ENCODE data around the gene ARHGEF33. TPM values are rescaled to one million over a fixed set of nuclear protein-coding genes. Genes with fewer than 3 reads are reported as not detected.

The ARHGEF33 gene
- total RNA-seq, 3 donors from 2014 or later (not counting 1 experiment from before 2014, with no cell fraction given): 0.27 TPM; not detected in 2

- no peak for DNase-seq
- WGBS (ENCODE audit: insufficient coverage): 81% methylated on average over 4 of the region's 4 CpGs
- H3K27ac Mint-ChIP-seq: no peak overlapping the region
- peaks cover 7 to 17% of the 10 kb centered on the region in 2 donors for H3K27me3 Mint-ChIP-seq (ENCODE audit: low read depth in 2 of 2)
- no peak for ATAC-seq
- Histone ChIP-seq H3K4me3 (ENCODE audit: low read length) (no peak overlapping the region), H3K27ac (ENCODE audit: low read length) (no peak overlapping the region), H3K27me3 (ENCODE audit: control insufficient read depth, insufficient read depth, low read length) (no peaks in the 10 kb centered on the region), H3K9me3 (ENCODE audit: control insufficient read depth, insufficient read depth, low read length) (no peaks in the 10 kb centered on the region), H3K36me3 (ENCODE audit: control insufficient read depth, insufficient read depth, low read length) (no peaks in the 10 kb centered on the region), H3K4me1 (ENCODE audit: control insufficient read depth, insufficient read depth, low read length) (no peaks in the 10 kb centered on the region)
- H3K36me3 Mint-ChIP-seq: no peaks in the 10 kb centered on the region
- H3K4me3 Mint-ChIP-seq: no peak overlapping the region
- no peaks in the 10 kb centered on the region for H3K9me3 Mint-ChIP-seq
- intact Hi-C loops (cut with micrococcal nuclease): no loop called here
- no peak for TF ChIP-seq CTCF (IDR thresholded peaks at IDR 0.05)
- H3K4me1 Mint-ChIP-seq: no peaks in the 10 kb centered on the region
Measured at GRCh38 chr2:38948995-38949394, 59.3 kb downstream of the ARHGEF33 start.

- Mint-ChIP-seq H3K36me3 (no peaks in the 10 kb centered on the region), H3K4me3 (no peak overlapping the region), H3K27ac (no peak overlapping the region), H3K27me3 (ENCODE audit: low read depth in 2 of 2) (peaks cover 10 to 30% of the 10 kb centered on the region in 2 donors), H3K4me1 (no peaks in the 10 kb centered on the region), H3K9me3 (no peaks in the 10 kb centered on the region)
- Histone ChIP-seq H3K27ac (ENCODE audit: low read length) (no peak overlapping the region), H3K9me3 (ENCODE audit: control insufficient read depth, insufficient read depth, low read length) (no peaks in the 10 kb centered on the region), H3K4me3 (ENCODE audit: low read length) (no peak overlapping the region), H3K4me1 (ENCODE audit: control insufficient read depth, insufficient read depth, low read length) (no peaks in the 10 kb centered on the region), H3K27me3 (ENCODE audit: control insufficient read depth, insufficient read depth, low read length) (no peaks in the 10 kb centered on the region), H3K36me3 (ENCODE audit: control insufficient read depth, insufficient read depth, low read length) (no peaks in the 10 kb centered on the region)
- DNase-seq (no peak), ATAC-seq (no peak)
- no peak for TF ChIP-seq CTCF (IDR thresholded peaks at IDR 0.05)
- intact Hi-C loops (cut with micrococcal nuclease): no loop called here
Measured at GRCh38 chr2:38951766-38952165, 62.1 kb downstream of the ARHGEF33 start.

- ATAC-seq: no peak
- intact Hi-C loops (cut with micrococcal nuclease): no loop called here
- no peak for DNase-seq
- no peak overlapping the region for H3K4me3 ChIP-seq (ENCODE audit: low read length)
- H3K4me3 Mint-ChIP-seq: no peak overlapping the region
- H3K9me3 Mint-ChIP-seq: no peaks in the 10 kb centered on the region
- H3K27ac ChIP-seq (ENCODE audit: low read length): no peak overlapping the region
- no peak for TF ChIP-seq CTCF (IDR thresholded peaks at IDR 0.05)
- H3K9me3 ChIP-seq (ENCODE audit: control insufficient read depth, insufficient read depth, low read length): no peaks in the 10 kb centered on the region
- H3K27me3 ChIP-seq (ENCODE audit: control insufficient read depth, insufficient read depth, low read length): peaks cover 3% of the 10 kb centered on the region
- H3K36me3 ChIP-seq (ENCODE audit: control insufficient read depth, insufficient read depth, low read length): no peaks in the 10 kb centered on the region
- H3K36me3 Mint-ChIP-seq: no peaks in the 10 kb centered on the region
- WGBS (ENCODE audit: insufficient coverage): 93% methylated on average over 4 of the region's 5 CpGs
- H3K4me1 Mint-ChIP-seq: no peaks in the 10 kb centered on the region
- peaks cover 8% of the 10 kb centered on the region for H3K4me1 ChIP-seq (ENCODE audit: control insufficient read depth, insufficient read depth, low read length)
- no peak overlapping the region for H3K27ac Mint-ChIP-seq
- H3K27me3 Mint-ChIP-seq (ENCODE audit: low read depth in 2 of 2): peaks cover 29 to 47% of the 10 kb centered on the region in 2 donors
Measured at GRCh38 chr2:38957972-38958371, 68.3 kb downstream of the ARHGEF33 start.

GRCh38 chr2:38959466-38959865 lies 69.8 kb downstream of the ARHGEF33 start:
- no peak for TF ChIP-seq CTCF (IDR thresholded peaks at IDR 0.05)
- 86% methylated on average over 24 of the region's 24 CpGs for WGBS (ENCODE audit: insufficient coverage)
- no peak overlapping the region for H3K27ac ChIP-seq (ENCODE audit: low read length)
- Mint-ChIP-seq H3K9me3 (no peaks in the 10 kb centered on the region), H3K4me3 (peak overlapping the region; percentile 62), H3K36me3 (no peaks in the 10 kb centered on the region), H3K27me3 (ENCODE audit: low read depth in 2 of 2) (peaks cover 25 to 34% of the 10 kb centered on the region in 2 donors), H3K27ac (no peak overlapping the region), H3K4me1 (no peaks in the 10 kb centered on the region)
- no peaks in the 10 kb centered on the region for H3K36me3 ChIP-seq (ENCODE audit: control insufficient read depth, insufficient read depth, low read length)
- H3K9me3 ChIP-seq (ENCODE audit: control insufficient read depth, insufficient read depth, low read length): no peaks in the 10 kb centered on the region
- H3K4me1 ChIP-seq (ENCODE audit: control insufficient read depth, insufficient read depth, low read length): peaks cover 8% of the 10 kb centered on the region
- no peak for DNase-seq
- H3K27me3 ChIP-seq (ENCODE audit: control insufficient read depth, insufficient read depth, low read length): peaks cover 3% of the 10 kb centered on the region
- intact Hi-C loops (cut with micrococcal nuclease): no loop called here
- ATAC-seq: no peak
- H3K4me3 ChIP-seq (ENCODE audit: low read length): no peak overlapping the region

All from natural killer cell (primary cell).